ENCODE data around the gene EMP3.
A peak's percentile ranks its signal among the peaks of the same experiment; 100 is the strongest.

- TF ChIP-seq CTCF (IDR thresholded peaks at IDR 0.05 in 4 of 5, conservative IDR thresholded peaks at IDR 0.05 in 1 of 5) = peak in 1 of 5 experiments; percentile 31
- TF ChIP-seq POLR2A (IDR thresholded peaks at IDR 0.05) = peak; percentile 67 to 81
Observed at GRCh38 chr19:48321622-48322591, 3.4 kb upstream of the EMP3 start.
